Panc1 (cell line): ENCODE results near the gene EHBP1. TPM values are rescaled to one million over a fixed set of nuclear protein-coding genes. Genes with fewer than 3 reads are reported as not detected.

Experiments
- ATAC-seq: fragments of 200-7000 bp; cut with Tn5 transposase; 2 replicates; pipeline ENCODE4 v1.9.1; 2020; ENCODE audit warnings: mild to moderate bottlenecking, moderate library complexity
- BruUV-seq: library from RNA; stranded (reverse); fragments of 400-500 nt; replicated peaks from 2 replicates; lab custom pipeline; 2021; lab: Mats Ljungman, UMichigan
- CTCF ChIA-PET: fragments of 300-600 bp; sonication (Branson Sonifier 250); formaldehyde crosslinking; loops from one replicate; lab custom pipeline; 2022; ENCODE audit warnings: antibody characterized with exemption; lab: Charles Lee
- POLR2A ChIA-PET: fragments of 300-600 bp; sonication (Branson Sonifier 250); formaldehyde crosslinking; loops from one replicate; lab custom pipeline; 2022; ENCODE audit warnings: antibody characterized with exemption; lab: Charles Lee
- DNase-seq: peaks from one replicate; pipeline ENCODE4 v3.0.0-alpha.2; 2010; ENCODE audit warnings: low read depth, low spot score
- H3K27ac ChIP-seq: 2 replicates; pipeline ENCODE4 v1.5.1; 2011; ENCODE audit warnings: mild to moderate bottlenecking, low read length, inconsistent platforms
- H3K27me3 ChIP-seq: fragments of 200-500 bp; sonication (Bioruptor generic); 2 replicates; pipeline ENCODE4 v1.6.0; 2014; ENCODE audit warnings: low read length, inconsistent platforms; ENCODE audit not compliant: control insufficient read depth, insufficient read depth
- H3K36me3 ChIP-seq: fragments of 200-500 bp; sonication (Bioruptor generic); 2 replicates; pipeline ENCODE4 v1.5.1; 2014; ENCODE audit warnings: inconsistent platforms, mild to moderate bottlenecking, low read length, moderate library complexity; ENCODE audit not compliant: control insufficient read depth, insufficient read depth
- H3K4me1 ChIP-seq: 2 replicates; pipeline ENCODE4 v1.5.1; 2011; ENCODE audit warnings: inconsistent platforms, mild to moderate bottlenecking, low read length, moderate library complexity; ENCODE audit not compliant: control insufficient read depth, insufficient read depth
- H3K4me3 ChIP-seq, 2 experiments: 2 replicates each; pipeline ENCODE4 v1.5.1; 2011 to 2012; ENCODE audit warnings: low read depth in 2 of 2, low read length in 2 of 2, mild to moderate bottlenecking in 2 of 2, inconsistent platforms in 1 of 2, moderate library complexity in 1 of 2
- H3K9me3 ChIP-seq: fragments of 200-500 bp; sonication (Bioruptor generic); 2 replicates; pipeline ENCODE4 v1.5.1; 2014; ENCODE audit warnings: low read depth, mild to moderate bottlenecking, inconsistent platforms, low read length, moderate library complexity; ENCODE audit not compliant: control insufficient read depth, insufficient read depth
- CTCF ChIP-seq: fragments of 450-650 bp; IDR thresholded peaks from 2 replicates; pipeline ENCODE4 v1.5.1; 2017; ENCODE audit warnings: mild to moderate bottlenecking
- POLR2AphosphoS5 ChIP-seq: IDR thresholded peaks from 2 replicates; pipeline ENCODE4 v1.6.1; 2012; ENCODE audit warnings: mild to moderate bottlenecking, low read depth, low read length, moderate library complexity
- REST ChIP-seq, 2 experiments: IDR thresholded peaks; 2 replicates each; pipeline ENCODE4 v1.6.1; 2011 to 2012; ENCODE audit warnings: low read depth in 2 of 2, control low read depth in 1 of 2, low read length in 1 of 2, mild to moderate bottlenecking in 1 of 2, moderate library complexity in 1 of 2; ENCODE audit not compliant: insufficient read depth in 1 of 2
- SIN3A ChIP-seq: IDR thresholded peaks from 2 replicates; pipeline ENCODE4 v1.6.1; 2012; ENCODE audit warnings: low read depth, mild to moderate bottlenecking, low read length, moderate library complexity, borderline replicate concordance; ENCODE audit not compliant: insufficient read depth
- TCF7L2 ChIP-seq: IDR thresholded peaks from 2 replicates; pipeline ENCODE4 v1.6.1; 2011; ENCODE audit warnings: mild to moderate bottlenecking, low read depth, low read length, inconsistent platforms
- in situ Hi-C: cut with HindIII; loops from 2 replicates; pipeline ENCODE4 v1.10.0; 2016; ENCODE audit warnings: low sequenced_read_pairs, low pct_unique_long_range_greater_than_20kb
- intact Hi-C: fragments of 100-400 bp; cut with micrococcal nuclease; formaldehyde crosslinking; loops from one replicate; pipeline ENCODE4 v1.10.0; 2022; ENCODE audit not compliant: unreplicated experiment
- total RNA-seq: library from RNA; stranded (reverse); gene quantifications from one replicate; pipeline ENCODE4 v1.2.1, GENCODE V29; 2021; ENCODE audit not compliant: unreplicated experiment

The EHBP1 gene
- total RNA-seq, 1 experiment from 2014 or later = 46.1 TPM

- Histone ChIP-seq H3K36me3 (no peaks in the 10 kb centered on the region), H3K9me3 (no peaks in the 10 kb centered on the region), H3K27me3 (no peaks in the 10 kb centered on the region), H3K27ac (no peak overlapping the region), H3K4me3 (no peak overlapping the region), H3K4me1 (0 out of 2 replicates have a peak, but pooled peaks cover 2% of the 10 kb centered on the region)
- no peak for DNase-seq
- BruUV-seq = no TSS peak
- in situ Hi-C loops = no loop called here
- intact Hi-C loops = no loop called here
- TF ChIP-seq TCF7L2 (no peak), SIN3A (no peak), POLR2AphosphoS5 (no peak), REST (IDR thresholded peaks at IDR 0.05; ENCODE audit: insufficient read depth in 1 of 2, low read depth in 2 of 2, low read length in 1 of 2) (no peak)
- ATAC-seq = no peak
- ChIA-PET POLR2A (no interaction called here), CTCF (interaction anchor here (0.6 kb wide), 1 partner anchor 326 kb away, joined by 6 read pairs; no protein-coding TSS in a partner anchor)
Measured at GRCh38 chr2:62801110-62801509, 95.6 kb downstream of the EHBP1 start.

- DNase-seq (no peak), ATAC-seq (peak; percentile 68; the same call in 1 of the 2 replicates)
- H3K27ac ChIP-seq = no peak overlapping the region
Measured at GRCh38 chr2:62801814-62802523, 96.5 kb downstream of the EHBP1 start.

More at GRCh38 chr2:62801814-62802523, 96.5 kb downstream of the EHBP1 start:
- Histone ChIP-seq H3K36me3 (no peaks in the 10 kb centered on the region), H3K27me3 (no peaks in the 10 kb centered on the region), H3K9me3 (no peaks in the 10 kb centered on the region), H3K4me1 (0 out of 2 replicates have a peak, but pooled peaks cover 2% of the 10 kb centered on the region), H3K4me3 (0 out of 4 replicates have a peak overlapping the region, but pooled peaks of 1 of the 2 experiments have one; percentile 4)
- intact Hi-C loops = no loop called here
- BruUV-seq = no TSS peak
- ChIA-PET CTCF (interaction anchor here (0.6 kb wide), 1 partner anchor 325 kb away, joined by 6 read pairs; no protein-coding TSS in a partner anchor), POLR2A (no interaction called here)
- TF ChIP-seq POLR2AphosphoS5 (no peak), CTCF (peak; percentile 47; the same call in 1 of the 2 replicates)
- in situ Hi-C loops = no loop called here
